K562 (cell line): ENCODE results near the gene LSR. TPM values are rescaled to one million over a fixed set of nuclear protein-coding genes. Genes with fewer than 3 reads are reported as not detected.

Source experiments
- ASH1L ChIP-seq: fragments of 450-650 bp; IDR thresholded peaks from 2 replicates; pipeline ENCODE4 v1.6.1; 2018; ENCODE audit warnings: borderline replicate concordance, mild to moderate bottlenecking, low read depth; ENCODE audit not compliant: partially characterized antibody
- BDP1 ChIP-seq: IDR thresholded peaks from 3 replicates; pipeline ENCODE4 v1.6.1; 2011; ENCODE audit not compliant: insufficient read length, insufficient read depth
- CBX2 ChIP-seq: fragments of 200-600 bp; sonication (generic); IDR thresholded peaks from one replicate; pipeline ENCODE4 v1.6.1; 2012; ENCODE audit warnings: mild to moderate bottlenecking, low read length, inconsistent platforms; ENCODE audit not compliant: insufficient read depth, poor library complexity, severe bottlenecking
- ELF2 ChIP-seq: fragments of 250-450 bp; sonication (Bioruptor Pico); IDR thresholded peaks from 2 replicates; pipeline ENCODE4 v1.5.0; 2021; ENCODE audit warnings: mild to moderate bottlenecking
- FOXJ2 ChIP-seq: fragments of 200-800 bp; sonication (Bioruptor generic); IDR thresholded peaks from 2 replicates; pipeline ENCODE4 v1.6.1; 2016; ENCODE audit warnings: missing genetic modification characterization, missing compliant biosample characterization
- HNRNPK ChIP-seq: fragments of 200-400 bp; formaldehyde crosslinking; IDR thresholded peaks from one replicate; pipeline ENCODE4 v1.6.1; 2018; ENCODE audit warnings: mild to moderate bottlenecking, low read depth, low read length; ENCODE audit not compliant: poor library complexity, severe bottlenecking
- KDM5B ChIP-seq: fragments of 200-600 bp; sonication (generic); IDR thresholded peaks from 2 replicates; pipeline ENCODE4 v1.6.1; 2012; ENCODE audit warnings: low read depth, mild to moderate bottlenecking, moderate library complexity, low read length, control low read depth, inconsistent platforms; ENCODE audit not compliant: insufficient replicate concordance
- LEF1 ChIP-seq: fragments of 450-650 bp; IDR thresholded peaks from 2 replicates; pipeline ENCODE4 v1.6.1; 2016; ENCODE audit warnings: mild to moderate bottlenecking
- NEUROD1 ChIP-seq: fragments of 150-350 bp; IDR thresholded peaks from 2 replicates; pipeline ENCODE4 v1.6.1; 2014; ENCODE audit warnings: borderline replicate concordance, low read length, low read depth; ENCODE audit not compliant: partially characterized antibody
- PATZ1 ChIP-seq: fragments of 250-450 bp; sonication (Bioruptor Pico); IDR thresholded peaks from 2 replicates; pipeline ENCODE4 v1.5.0; 2020; ENCODE audit warnings: mild to moderate bottlenecking, borderline replicate concordance
- RBM34 ChIP-seq: fragments of 200-400 bp; formaldehyde crosslinking; IDR thresholded peaks from 2 replicates; pipeline ENCODE4 v1.6.1; 2018; ENCODE audit warnings: low read length, borderline replicate concordance; ENCODE audit not compliant: insufficient read depth
- SP1 ChIP-seq: sonication (generic); formaldehyde crosslinking; IDR thresholded peaks from 2 replicates; pipeline ENCODE4 v1.8.1; 2022; ENCODE audit warnings: mild to moderate bottlenecking, missing genetic modification reagents
- THRAP3 ChIP-seq: fragments of 450-650 bp; IDR thresholded peaks from 2 replicates; pipeline ENCODE4 v1.6.1; 2016; ENCODE audit warnings: mild to moderate bottlenecking, inconsistent platforms, borderline replicate concordance
- TSHZ1 ChIP-seq: fragments of 250-450 bp; sonication (Bioruptor Pico); IDR thresholded peaks from 2 replicates; pipeline ENCODE4 v1.4.0; 2020; ENCODE audit warnings: mild to moderate bottlenecking, moderate library complexity
- ZBTB7A ChIP-seq: IDR thresholded peaks from 2 replicates; pipeline ENCODE4 v1.6.1; 2011; ENCODE audit warnings: low read depth, mild to moderate bottlenecking, low read length, moderate library complexity, borderline replicate concordance; ENCODE audit not compliant: control insufficient read depth
- ZC3H8 ChIP-seq: fragments of 450-650 bp; IDR thresholded peaks from 2 replicates; pipeline ENCODE4 v1.6.1; 2017
- ZNF184 ChIP-seq: sonication (generic); formaldehyde crosslinking; IDR thresholded peaks from 2 replicates; pipeline ENCODE4 v1.5.0; 2020; ENCODE audit warnings: missing genetic modification reagents
- polyA plus RNA-seq, 8 experiments: library from polyadenylated mRNA; depleted of rRNA in 4 of 8; stranded (reverse) in 5 of 8; unstranded in 3 of 8; fragments of >200 nt; fragmentation: Nextera tagmentation in 2 of 8; fragmentation: Illumina TruSeq in 1 of 8; extraction: Ambion mirVana in 2 of 8; extraction: Trizol in 1 of 8; gene quantifications; 2 replicates each; pipeline versions ENCODE4 v1.2.1 to v1.2.3, GENCODE V29; 2011 to 2014; ENCODE audit warnings: inconsistent platforms in 1 of 8, missing spikeins in 1 of 8
- total RNA-seq, 7 experiments: library from RNA; depleted of rRNA in 6 of 7; stranded (reverse); fragments of >200 nt in 6 of 7; fragmentation: Illumina TruSeq in 2 of 7; extraction: Trizol in 2 of 7; gene quantifications; 2 replicates each; pipeline versions ENCODE4 v1.2.1 to v1.2.3, GENCODE V29; 2011 to 2021; ENCODE audit warnings: low replicate concordance in 1 of 7
- TF ChIP-seq, protein P1 (sequence below): fragments of 250-450 bp; sonication (Bioruptor Pico); IDR thresholded peaks from 2 replicates; pipeline ENCODE4 v1.4.0; 2020
- TF ChIP-seq, protein P2 (sequence below): fragments of 250-450 bp; sonication (Bioruptor Pico); IDR thresholded peaks from 2 replicates; pipeline ENCODE4 v1.5.0; 2021

LSR gene
- total and polyA plus RNA-seq, 9 of the 15 experiments (the other 6 are each of a cell fraction or from before 2014, with no cell fraction given), result 0.44 to 87.9 (median 28.0) TPM

GRCh38 chr19:35248310-35249145 is at the start of gene LSR (continued):
- TF ChIP-seq, protein P1, sequence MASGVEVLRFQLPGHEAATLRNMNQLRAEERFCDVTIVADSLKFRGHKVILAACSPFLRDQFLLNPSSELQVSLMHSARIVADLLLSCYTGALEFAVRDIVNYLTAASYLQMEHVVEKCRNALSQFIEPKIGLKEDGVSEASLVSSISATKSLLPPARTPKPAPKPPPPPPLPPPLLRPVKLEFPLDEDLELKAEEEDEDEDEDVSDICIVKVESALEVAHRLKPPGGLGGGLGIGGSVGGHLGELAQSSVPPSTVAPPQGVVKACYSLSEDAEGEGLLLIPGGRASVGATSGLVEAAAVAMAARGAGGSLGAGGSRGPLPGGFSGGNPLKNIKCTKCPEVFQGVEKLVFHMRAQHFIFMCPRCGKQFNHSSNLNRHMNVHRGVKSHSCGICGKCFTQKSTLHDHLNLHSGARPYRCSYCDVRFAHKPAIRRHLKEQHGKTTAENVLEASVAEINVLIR, result no peak
- peak; percentile 99 for TF ChIP-seq KDM5B
- TF ChIP-seq TSHZ1 (CRISPR knock-in tag), result no peak
- no peak for TF ChIP-seq BDP1
- no peak for TF ChIP-seq ZNF184
- peak; percentile 11; the same call in 1 of the 2 replicates for TF ChIP-seq ZC3H8
- TF ChIP-seq ASH1L, result peak; percentile 83
- TF ChIP-seq, protein P2, sequence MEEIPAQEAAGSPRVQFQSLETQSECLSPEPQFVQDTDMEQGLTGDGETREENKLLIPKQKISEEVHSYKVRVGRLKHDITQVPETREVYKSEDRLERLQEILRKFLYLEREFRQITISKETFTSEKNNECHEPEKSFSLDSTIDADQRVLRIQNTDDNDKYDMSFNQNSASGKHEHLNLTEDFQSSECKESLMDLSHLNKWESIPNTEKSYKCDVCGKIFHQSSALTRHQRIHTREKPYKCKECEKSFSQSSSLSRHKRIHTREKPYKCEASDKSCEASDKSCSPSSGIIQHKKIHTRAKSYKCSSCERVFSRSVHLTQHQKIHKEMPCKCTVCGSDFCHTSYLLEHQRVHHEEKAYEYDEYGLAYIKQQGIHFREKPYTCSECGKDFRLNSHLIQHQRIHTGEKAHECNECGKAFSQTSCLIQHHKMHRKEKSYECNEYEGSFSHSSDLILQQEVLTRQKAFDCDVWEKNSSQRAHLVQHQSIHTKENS (CRISPR knock-in tag), result no peak
- peak; percentile 55 for TF ChIP-seq NEUROD1
- no peak for TF ChIP-seq PATZ1 (CRISPR knock-in tag)
- TF ChIP-seq FOXJ2, result peak; percentile 42; the same call in 1 of the 2 replicates
- TF ChIP-seq CBX2, result no peak
- TF ChIP-seq LEF1, result no peak
- no peak for TF ChIP-seq RBM34
- TF ChIP-seq HNRNPK, result peak; percentile 22
- peak; percentile 30; the same call in 1 of the 2 replicates for TF ChIP-seq ELF2
- peak; percentile 100 for TF ChIP-seq SP1 (CRISPR knock-in tag)
- TF ChIP-seq ZBTB7A, result peak; percentile 29; the same call in 1 of the 2 replicates
- no peak for TF ChIP-seq THRAP3
